GM21423 (cell line): Measurements from ENCODE around the gene SPRR2F.

Source experiments
- ATAC-seq: cut with Tn5 transposase; IDR thresholded peaks from one replicate; pipeline ENCODE4 v1.9.1; 2021; ENCODE audit warnings: mild to moderate bottlenecking, moderate library complexity; ENCODE audit not compliant: unreplicated experiment

Gene SPRR2F

DNA sequence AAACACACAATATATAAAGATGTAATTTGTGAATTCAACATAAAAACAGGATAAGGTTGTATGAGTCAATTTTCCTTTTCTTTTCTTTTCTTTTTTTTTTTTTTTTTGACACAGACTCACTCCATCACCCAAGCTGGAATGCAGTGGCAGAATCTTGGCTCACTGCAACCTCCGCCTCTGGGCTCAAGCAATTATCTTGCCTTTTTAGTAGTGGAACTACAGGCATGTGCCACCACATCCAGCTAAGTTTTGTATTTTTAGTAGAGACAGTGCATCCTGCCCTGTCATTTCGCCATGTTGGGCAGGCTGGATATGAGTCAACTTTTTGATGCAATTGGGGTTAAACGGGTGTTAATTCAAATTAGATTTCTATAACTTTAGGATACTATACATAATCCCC lies 31.6 kb downstream of the SPRR2F start:
- no peak for ATAC-seq

- no peak for ATAC-seq
Measured at GRCh38 chr1:153072806-153073726, 40.2 kb downstream of the SPRR2F start.

- no peak for ATAC-seq
Measured at GRCh38 chr1:153071511-153071910, 41.8 kb downstream of the SPRR2F start, which contains the start of gene SPRR2B. TSS of gene SPRR2B (minus strand) at chr1:153071611. CDS start at chr1:153070839, 772 bp downstream.

DNA sequence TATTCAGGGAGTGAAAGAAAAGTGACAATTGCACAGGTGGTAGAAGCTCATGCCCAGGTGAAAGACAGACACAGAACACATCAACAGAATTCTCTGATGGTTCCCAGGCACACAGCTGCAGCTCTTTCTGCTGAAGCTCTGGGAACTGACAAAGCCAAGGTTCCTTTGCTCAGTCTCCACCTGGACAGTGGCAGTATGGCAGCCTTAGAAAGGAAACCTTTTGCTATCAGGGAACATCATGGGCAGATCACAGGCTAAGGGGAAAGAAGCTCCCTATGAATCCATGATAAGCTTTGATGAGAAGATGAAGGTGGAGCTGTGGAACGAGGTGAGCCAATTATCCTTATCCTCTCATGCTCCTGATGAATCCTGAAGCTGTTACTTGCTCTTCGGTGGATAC lies 43.1 kb downstream of the SPRR2F start:
- no peak for ATAC-seq
